ENCODE data around the gene TRIM27.
"Not testable (repeated sequence)": the region's sequence is repeated elsewhere in the genome, so short reads cannot be mapped to it uniquely, and the experiment has no call there.

The TRIM27 gene

GRCh38 chr6:28940294-28940857 is 16.6 kb upstream of the TRIM27 start:
- Histone ChIP-seq H3K27me3 (ENCODE audit: control insufficient read depth, insufficient read depth, low read length) (no peaks in the 10 kb centered on the region), H3K36me3 (ENCODE audit: control insufficient read depth, insufficient read depth, low read length) (no peaks in the 10 kb centered on the region), H3K4me3 (ENCODE audit: low read length) (peak overlapping the region; percentile 28), H3K9ac (ENCODE audit: low read length) (peak overlapping the region; percentile 69), H3K4me1 (ENCODE audit: control insufficient read depth, insufficient read depth, low read length) (peaks cover 6% of the 10 kb centered on the region), H3K9me3 (ENCODE audit: control insufficient read depth, low read length) (no peaks in the 10 kb centered on the region)

- H3K36me3 ChIP-seq (ENCODE audit: control insufficient read depth, insufficient read depth, low read length): no peaks in the 10 kb centered on the region
- no peaks in the 10 kb centered on the region for H3K4me1 ChIP-seq (ENCODE audit: control insufficient read depth, insufficient read depth, low read length)
- H3K9me3 ChIP-seq (ENCODE audit: control insufficient read depth, low read length): no peaks in the 10 kb centered on the region
- no peak overlapping the region for H3K9ac ChIP-seq (ENCODE audit: low read length)
- H3K27me3 ChIP-seq (ENCODE audit: control insufficient read depth, insufficient read depth, low read length): no peaks in the 10 kb centered on the region
- no peak overlapping the region for H3K4me3 ChIP-seq (ENCODE audit: low read length)
Observed at GRCh38 chr6:28933069-28933468, 9.3 kb upstream of the TRIM27 start.

GRCh38 chr6:28929887-28930620 is 6.3 kb upstream of the TRIM27 start:
- Histone ChIP-seq H3K4me1 (ENCODE audit: control insufficient read depth, insufficient read depth, low read length) (no peaks in the 10 kb centered on the region), H3K9me3 (ENCODE audit: control insufficient read depth, low read length) (no peaks in the 10 kb centered on the region), H3K4me3 (ENCODE audit: low read length) (no peak overlapping the region), H3K9ac (ENCODE audit: low read length) (no peak overlapping the region), H3K36me3 (ENCODE audit: control insufficient read depth, insufficient read depth, low read length) (no peaks in the 10 kb centered on the region), H3K27me3 (ENCODE audit: control insufficient read depth, insufficient read depth, low read length) (no peaks in the 10 kb centered on the region)

- not testable (repeated sequence) for H3K27me3 ChIP-seq (ENCODE audit: control insufficient read depth, insufficient read depth, low read length); H3K36me3 ChIP-seq (ENCODE audit: control insufficient read depth, insufficient read depth, low read length); H3K9ac ChIP-seq (ENCODE audit: low read length); H3K4me1 ChIP-seq (ENCODE audit: control insufficient read depth, insufficient read depth, low read length); H3K9me3 ChIP-seq (ENCODE audit: control insufficient read depth, low read length); H3K4me3 ChIP-seq (ENCODE audit: low read length)
Observed at GRCh38 chr6:28929339-28929738, 5.6 kb upstream of the TRIM27 start.

- no peak overlapping the region for H3K9ac ChIP-seq (ENCODE audit: low read length)
- H3K4me1 ChIP-seq (ENCODE audit: control insufficient read depth, insufficient read depth, low read length): no peaks in the 10 kb centered on the region
- H3K4me3 ChIP-seq (ENCODE audit: low read length): no peak overlapping the region
- H3K9me3 ChIP-seq (ENCODE audit: control insufficient read depth, low read length): no peaks in the 10 kb centered on the region
- H3K36me3 ChIP-seq (ENCODE audit: control insufficient read depth, insufficient read depth, low read length): no peaks in the 10 kb centered on the region
- no peaks in the 10 kb centered on the region for H3K27me3 ChIP-seq (ENCODE audit: control insufficient read depth, insufficient read depth, low read length)
Observed at GRCh38 chr6:28927846-28928245, 4.1 kb upstream of the TRIM27 start.

- no peaks in the 10 kb centered on the region for H3K27me3 ChIP-seq (ENCODE audit: control insufficient read depth, insufficient read depth, low read length)
- H3K4me1 ChIP-seq (ENCODE audit: control insufficient read depth, insufficient read depth, low read length): peaks cover 12% of the 10 kb centered on the region
- H3K9me3 ChIP-seq (ENCODE audit: control insufficient read depth, low read length): no peaks in the 10 kb centered on the region
Observed at GRCh38 chr6:28922821-28923317, 916 bp downstream of the TRIM27 start.

GRCh38 chr6:28922004-28922820 is 1.6 kb downstream of the TRIM27 start:
- H3K4me1 ChIP-seq (ENCODE audit: control insufficient read depth, insufficient read depth, low read length): peaks cover 12% of the 10 kb centered on the region
- H3K36me3 ChIP-seq (ENCODE audit: control insufficient read depth, insufficient read depth, low read length): peaks cover 19% of the 10 kb centered on the region
- H3K4me3 ChIP-seq (ENCODE audit: low read length): peak overlapping the region; percentile 39
- peak overlapping the region; percentile 90 for H3K9ac ChIP-seq (ENCODE audit: low read length)
- H3K9me3 ChIP-seq (ENCODE audit: control insufficient read depth, low read length): no peaks in the 10 kb centered on the region
- no peaks in the 10 kb centered on the region for H3K27me3 ChIP-seq (ENCODE audit: control insufficient read depth, insufficient read depth, low read length)

More at GRCh38 chr6:28922821-28923317, 916 bp downstream of the TRIM27 start:
- Histone ChIP-seq H3K4me3 (ENCODE audit: low read length) (peak overlapping the region; percentile 39), H3K9ac (ENCODE audit: low read length) (peak overlapping the region; percentile 90), H3K36me3 (ENCODE audit: control insufficient read depth, insufficient read depth, low read length) (peaks cover 19% of the 10 kb centered on the region)

- Histone ChIP-seq H3K4me3 (ENCODE audit: low read length) (no peak overlapping the region), H3K9me3 (ENCODE audit: control insufficient read depth, low read length) (no peaks in the 10 kb centered on the region), H3K9ac (ENCODE audit: low read length) (no peak overlapping the region), H3K36me3 (ENCODE audit: control insufficient read depth, insufficient read depth, low read length) (peaks cover 19% of the 10 kb centered on the region), H3K4me1 (ENCODE audit: control insufficient read depth, insufficient read depth, low read length) (peaks cover 12% of the 10 kb centered on the region), H3K27me3 (ENCODE audit: control insufficient read depth, insufficient read depth, low read length) (no peaks in the 10 kb centered on the region)
Observed at GRCh38 chr6:28920281-28920680, 3.5 kb downstream of the TRIM27 start.

GRCh38 chr6:28914941-28915340 is 8.8 kb downstream of the TRIM27 start:
- peaks cover 9% of the 10 kb centered on the region for H3K36me3 ChIP-seq (ENCODE audit: control insufficient read depth, insufficient read depth, low read length)
- no peak overlapping the region for H3K9ac ChIP-seq (ENCODE audit: low read length)
- no peak overlapping the region for H3K4me3 ChIP-seq (ENCODE audit: low read length)
- no peaks in the 10 kb centered on the region for H3K4me1 ChIP-seq (ENCODE audit: control insufficient read depth, insufficient read depth, low read length)
- H3K9me3 ChIP-seq (ENCODE audit: control insufficient read depth, low read length): no peaks in the 10 kb centered on the region
- H3K27me3 ChIP-seq (ENCODE audit: control insufficient read depth, insufficient read depth, low read length): no peaks in the 10 kb centered on the region

GRCh38 chr6:28910901-28911690 is 12.7 kb downstream of the TRIM27 start:
- Histone ChIP-seq H3K4me1 (ENCODE audit: control insufficient read depth, insufficient read depth, low read length) (no peaks in the 10 kb centered on the region), H3K27me3 (ENCODE audit: control insufficient read depth, insufficient read depth, low read length) (no peaks in the 10 kb centered on the region), H3K4me3 (ENCODE audit: low read length) (no peak overlapping the region), H3K9ac (ENCODE audit: low read length) (no peak overlapping the region), H3K36me3 (ENCODE audit: control insufficient read depth, insufficient read depth, low read length) (no peaks in the 10 kb centered on the region), H3K9me3 (ENCODE audit: control insufficient read depth, low read length) (no peaks in the 10 kb centered on the region)

- Histone ChIP-seq H3K9me3 (ENCODE audit: control insufficient read depth, low read length) (no peaks in the 10 kb centered on the region), H3K36me3 (ENCODE audit: control insufficient read depth, insufficient read depth, low read length) (peaks cover 10% of the 10 kb centered on the region), H3K4me3 (ENCODE audit: low read length) (no peak overlapping the region), H3K4me1 (ENCODE audit: control insufficient read depth, insufficient read depth, low read length) (no peaks in the 10 kb centered on the region), H3K27me3 (ENCODE audit: control insufficient read depth, insufficient read depth, low read length) (no peaks in the 10 kb centered on the region), H3K9ac (ENCODE audit: low read length) (no peak overlapping the region)
Observed at GRCh38 chr6:28907394-28907793, 16.4 kb downstream of the TRIM27 start.
